SU-DHL-6 (cell line): ENCODE results near the gene MAST2.

Source experiments
- EZH2phosphoT487 ChIP-seq: fragments of 200-600 bp; sonication (generic), shearing (Covaris generic); conservative IDR thresholded peaks from 2 replicates; pipeline ENCODE4 v1.6.1; 2018; ENCODE audit warnings: mild to moderate bottlenecking, antibody characterized with exemption, low read length, moderate library complexity, mixed read lengths
- TF ChIP-seq, protein P1 (sequence below): fragments of 200-600 bp; sonication (generic); IDR thresholded peaks from one replicate; pipeline ENCODE4 v1.5.1; 2017; ENCODE audit warnings: antibody characterized with exemption, mild to moderate bottlenecking, low read length, moderate library complexity; ENCODE audit not compliant: insufficient read depth, poor library complexity, severe bottlenecking

DNA sequence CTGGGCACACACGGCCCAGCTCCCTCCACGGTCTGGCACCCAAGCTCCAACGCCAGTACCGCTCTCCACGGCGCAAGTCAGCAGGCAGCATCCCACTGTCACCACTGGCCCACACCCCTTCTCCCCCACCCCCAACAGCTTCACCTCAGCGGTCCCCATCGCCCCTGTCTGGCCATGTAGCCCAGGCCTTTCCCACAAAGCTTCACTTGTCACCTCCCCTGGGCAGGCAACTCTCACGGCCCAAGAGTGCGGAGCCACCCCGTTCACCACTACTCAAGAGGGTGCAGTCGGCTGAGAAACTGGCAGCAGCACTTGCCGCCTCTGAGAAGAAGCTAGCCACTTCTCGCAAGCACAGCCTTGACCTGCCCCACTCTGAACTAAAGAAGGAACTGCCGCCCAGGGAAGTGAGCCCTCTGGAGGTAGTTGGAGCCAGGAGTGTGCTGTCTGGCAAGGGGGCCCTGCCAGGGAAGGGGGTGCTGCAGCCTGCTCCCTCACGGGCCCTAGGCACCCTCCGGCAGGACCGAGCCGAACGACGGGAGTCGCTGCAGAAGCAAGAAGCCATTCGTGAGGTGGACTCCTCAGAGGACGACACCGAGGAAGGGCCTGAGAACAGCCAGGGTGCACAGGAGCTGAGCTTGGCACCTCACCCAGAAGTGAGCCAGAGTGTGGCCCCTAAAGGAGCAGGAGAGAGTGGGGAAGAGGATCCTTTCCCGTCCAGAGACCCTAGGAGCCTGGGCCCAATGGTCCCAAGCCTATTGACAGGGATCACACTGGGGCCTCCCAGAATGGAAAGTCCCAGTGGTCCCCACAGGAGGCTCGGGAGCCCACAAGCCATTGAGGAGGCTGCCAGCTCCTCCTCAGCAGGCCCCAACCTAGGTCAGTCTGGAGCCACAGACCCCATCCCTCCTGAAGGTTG is 231.4 kb downstream of the MAST2 start:
- TF ChIP-seq, protein P1, sequence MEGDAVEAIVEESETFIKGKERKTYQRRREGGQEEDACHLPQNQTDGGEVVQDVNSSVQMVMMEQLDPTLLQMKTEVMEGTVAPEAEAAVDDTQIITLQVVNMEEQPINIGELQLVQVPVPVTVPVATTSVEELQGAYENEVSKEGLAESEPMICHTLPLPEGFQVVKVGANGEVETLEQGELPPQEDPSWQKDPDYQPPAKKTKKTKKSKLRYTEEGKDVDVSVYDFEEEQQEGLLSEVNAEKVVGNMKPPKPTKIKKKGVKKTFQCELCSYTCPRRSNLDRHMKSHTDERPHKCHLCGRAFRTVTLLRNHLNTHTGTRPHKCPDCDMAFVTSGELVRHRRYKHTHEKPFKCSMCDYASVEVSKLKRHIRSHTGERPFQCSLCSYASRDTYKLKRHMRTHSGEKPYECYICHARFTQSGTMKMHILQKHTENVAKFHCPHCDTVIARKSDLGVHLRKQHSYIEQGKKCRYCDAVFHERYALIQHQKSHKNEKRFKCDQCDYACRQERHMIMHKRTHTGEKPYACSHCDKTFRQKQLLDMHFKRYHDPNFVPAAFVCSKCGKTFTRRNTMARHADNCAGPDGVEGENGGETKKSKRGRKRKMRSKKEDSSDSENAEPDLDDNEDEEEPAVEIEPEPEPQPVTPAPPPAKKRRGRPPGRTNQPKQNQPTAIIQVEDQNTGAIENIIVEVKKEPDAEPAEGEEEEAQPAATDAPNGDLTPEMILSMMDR, result no peak
- no peak for TF ChIP-seq EZH2phosphoT487
